ENCODE results near the gene SARS2.
"Not testable (repeated sequence)": the region's sequence is repeated elsewhere in the genome, so short reads cannot be mapped to it uniquely, and the experiment has no call there.

The SARS2 gene

GRCh38 chr19:38929929-38930775 is at the start of gene SARS2:
Gene SARS2, minus strand, starts transcription at chr19:38930763. Its CDS starts 27 bp downstream, at chr19:38930736.
- DNase-seq (ENCODE audit: low spot score) (peak; percentile 86), FAIRE-seq (peak; percentile 2)

GRCh38 chr19:38979812-38980211 is 49.2 kb upstream of the SARS2 start:
- FAIRE-seq = no peak
- DNase-seq (ENCODE audit: low spot score) = no peak

GRCh38 chr19:38978326-38978689 is 47.7 kb upstream of the SARS2 start:
- DNase-seq (ENCODE audit: low spot score) (no peak), FAIRE-seq (no peak)

- FAIRE-seq (peak; percentile 96), DNase-seq (ENCODE audit: low spot score) (peak; percentile 92)
Observed at GRCh38 chr19:38977445-38978325, 47.1 kb upstream of the SARS2 start.

- peak; percentile 43 for DNase-seq (ENCODE audit: low spot score)
Observed at GRCh38 chr19:38975861-38976271, 45.3 kb upstream of the SARS2 start.

GRCh38 chr19:38975214-38975860 is 44.8 kb upstream of the SARS2 start, which contains the start of gene FBXO17:
Gene FBXO17, minus strand, starts transcription at chr19:38975742. Its CDS starts 25,423 bp downstream, at chr19:38950319.
- FAIRE-seq = no peak

More at GRCh38 chr19:38975861-38976271, 45.3 kb upstream of the SARS2 start:
- no peak for FAIRE-seq

GRCh38 chr19:38974624-38975213 is 44.2 kb upstream of the SARS2 start:
- FAIRE-seq (no peak), DNase-seq (ENCODE audit: low spot score) (no peak)

More at GRCh38 chr19:38975214-38975860, 44.8 kb upstream of the SARS2 start, which contains the start of gene FBXO17:
- DNase-seq (ENCODE audit: low spot score) = peak; percentile 34

- no peak for DNase-seq (ENCODE audit: low spot score)
- FAIRE-seq = no peak
Observed at GRCh38 chr19:38971672-38972071, 41.1 kb upstream of the SARS2 start.

GRCh38 chr19:38970664-38971532 is 40.3 kb upstream of the SARS2 start:
- FAIRE-seq (no peak), DNase-seq (ENCODE audit: low spot score) (no peak)

- not testable (repeated sequence) for FAIRE-seq; DNase-seq (ENCODE audit: low spot score)
Observed at GRCh38 chr19:38966149-38966548, 35.6 kb upstream of the SARS2 start.

- no peak for DNase-seq (ENCODE audit: low spot score)
Observed at GRCh38 chr19:38964738-38965137, 34.2 kb upstream of the SARS2 start.

GRCh38 chr19:38959618-38960017 is 29.1 kb upstream of the SARS2 start:
- DNase-seq (ENCODE audit: low spot score) (no peak), FAIRE-seq (no peak)

More at GRCh38 chr19:38964738-38965137, 34.2 kb upstream of the SARS2 start:
- no peak for FAIRE-seq

GRCh38 chr19:38958301-38958700 is 27.7 kb upstream of the SARS2 start:
- DNase-seq (ENCODE audit: low spot score) (no peak), FAIRE-seq (no peak)

- no peak for FAIRE-seq
Observed at GRCh38 chr19:38956264-38956663, 25.7 kb upstream of the SARS2 start.

GRCh38 chr19:38953677-38954076 is 23.1 kb upstream of the SARS2 start:
- no peak for DNase-seq (ENCODE audit: low spot score)
- no peak for FAIRE-seq

More at GRCh38 chr19:38956264-38956663, 25.7 kb upstream of the SARS2 start:
- DNase-seq (ENCODE audit: low spot score) = no peak

GRCh38 chr19:38952395-38953165 is 22.0 kb upstream of the SARS2 start:
- FAIRE-seq (peak; percentile 87), DNase-seq (ENCODE audit: low spot score) (peak; percentile 78)

GRCh38 chr19:38951187-38951586 is 20.6 kb upstream of the SARS2 start:
- DNase-seq (ENCODE audit: low spot score) (no peak), FAIRE-seq (no peak)

- FAIRE-seq (no peak), DNase-seq (ENCODE audit: low spot score) (no peak)
Observed at GRCh38 chr19:38949580-38950367, 19.2 kb upstream of the SARS2 start.

Data from RCC 7860 (cell line).